NCI-H1694 (cell line): ENCODE results near the gene SLC39A1.

Experiments used
- DNase-seq: peaks from one replicate; lab custom pipeline; 2025; lab: John Stamatoyannopoulos, UW

The SLC39A1 gene

DNA sequence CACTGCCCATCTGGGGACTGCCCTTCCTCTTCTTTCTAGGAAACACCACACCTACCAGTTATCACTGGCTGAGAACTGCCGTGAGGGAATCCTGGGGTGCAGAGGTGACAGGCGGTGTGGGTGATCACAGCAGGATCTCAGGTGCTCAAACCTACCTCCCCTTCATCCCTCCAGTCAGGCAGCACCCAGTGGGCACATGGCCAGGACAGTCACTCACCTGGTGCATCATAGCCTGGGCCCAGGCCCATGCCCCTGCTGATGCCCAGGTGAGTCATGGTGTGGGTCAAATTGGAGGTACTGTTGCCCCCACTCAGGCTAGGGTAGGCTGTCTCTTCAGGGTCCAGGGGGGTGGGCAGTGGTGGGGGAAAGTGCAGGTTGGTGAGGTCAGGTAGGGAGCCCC, 11.5 kb downstream of the SLC39A1 start:
- DNase-seq: no peak

DNA sequence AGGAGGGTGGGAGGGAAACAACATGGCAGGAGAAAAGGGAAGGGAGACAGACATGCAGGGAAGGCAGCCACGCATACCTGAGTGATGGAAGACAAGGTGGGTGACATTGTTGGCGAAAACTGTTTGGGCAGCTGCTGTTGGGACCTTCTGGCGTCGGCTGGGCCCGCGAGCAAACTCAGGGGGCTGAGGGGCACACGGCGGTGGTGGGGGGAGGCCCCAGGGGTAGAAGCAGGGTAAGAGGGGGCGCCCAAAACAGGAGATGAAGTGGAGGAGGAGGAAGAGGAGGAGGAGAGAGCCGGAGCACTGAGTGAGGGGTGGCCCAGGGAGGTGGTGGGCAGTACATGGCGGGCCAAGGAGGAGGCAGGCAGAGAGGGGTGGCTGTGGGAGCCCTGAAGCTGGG, 12.2 kb downstream of the SLC39A1 start:
- no peak for DNase-seq

DNA sequence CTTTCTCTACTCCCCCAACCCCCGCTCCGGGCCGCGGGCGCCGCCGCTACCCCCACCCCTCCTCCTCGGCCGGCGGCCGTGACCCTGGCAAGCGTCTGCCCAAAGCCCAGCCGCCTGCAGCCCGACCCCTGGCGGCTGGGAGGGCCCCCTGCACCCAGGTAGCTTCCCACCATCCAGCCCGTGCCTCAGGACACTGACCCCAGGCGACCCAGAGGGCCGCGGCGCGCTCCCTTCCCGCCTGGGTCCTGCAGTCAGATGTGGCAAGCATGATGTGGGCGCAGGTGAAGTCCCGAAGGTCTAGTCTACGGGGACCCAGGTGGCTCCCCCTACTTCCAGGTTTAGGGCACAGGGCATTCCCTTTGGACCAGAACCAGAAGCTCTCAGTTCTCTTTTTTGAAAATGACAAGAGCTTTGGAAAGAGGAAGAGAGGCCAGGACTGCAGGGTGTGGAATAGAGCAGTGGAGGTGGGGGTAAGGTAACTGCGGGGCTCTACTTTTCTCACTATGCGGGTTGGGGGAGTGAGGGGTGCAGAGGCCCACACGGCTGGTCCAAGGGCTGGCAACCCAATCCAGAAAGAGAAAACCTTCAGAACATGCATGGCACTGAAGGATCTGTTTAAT, 16.6 kb downstream of the SLC39A1 start, which contains the start of gene DENND4B:
Gene DENND4B (minus strand): TSS at position 97 of the 620 bp plus-strand sequence. CDS start 2,344 bp downstream, outside the sequence.
- DNase-seq: peak; percentile 47

- peak; percentile 31 for DNase-seq
Observed at GRCh38 chr1:153945795-153946621, 17.3 kb downstream of the SLC39A1 start.

DNA sequence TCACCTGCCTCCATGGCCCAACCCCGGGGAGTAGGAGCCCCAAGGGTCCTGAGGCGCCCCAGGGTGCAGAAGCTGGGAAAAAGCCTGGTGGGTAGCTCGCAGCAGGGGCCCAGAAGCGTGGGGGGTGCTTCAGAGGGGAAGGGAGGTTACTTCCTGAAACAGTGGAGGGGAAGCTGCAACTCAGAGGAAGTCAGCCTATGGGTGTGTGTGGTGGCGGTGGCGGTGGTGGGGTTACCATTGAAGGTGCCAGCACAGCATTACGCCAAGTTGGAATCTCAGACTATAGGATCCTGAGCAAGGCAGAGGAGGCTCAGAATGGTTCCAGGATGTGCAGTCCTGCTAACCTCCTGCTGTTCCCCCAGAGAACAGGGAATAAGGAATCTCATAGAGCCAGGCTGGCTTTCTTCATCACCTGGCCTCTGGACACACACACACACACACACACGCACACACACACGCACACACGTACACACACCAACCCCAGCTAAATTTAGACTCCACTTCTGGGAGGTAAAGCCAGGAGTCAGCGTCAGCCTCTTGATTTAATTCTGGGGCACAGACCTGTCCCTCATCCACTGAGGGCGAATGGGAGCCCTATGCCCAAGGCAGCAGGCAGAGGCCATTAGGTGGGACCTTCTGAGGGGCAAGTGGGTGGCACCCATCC, 18.1 kb downstream of the SLC39A1 start:
- no peak for DNase-seq

DNA sequence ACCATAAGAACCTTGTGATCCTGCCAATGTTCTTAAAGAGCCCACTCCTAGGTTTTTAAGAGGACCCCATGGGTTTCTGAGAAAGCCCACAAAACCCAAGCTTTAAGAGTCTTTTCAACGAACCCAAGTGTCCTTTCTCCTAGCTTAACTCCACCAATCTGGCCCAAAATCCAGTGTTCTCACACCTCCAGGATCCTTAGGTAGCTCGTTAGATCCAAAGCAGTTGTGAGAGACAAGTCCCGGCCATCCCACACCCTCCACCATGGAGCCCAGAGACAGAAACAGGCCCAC, 18.6 kb downstream of the SLC39A1 start:
- DNase-seq: no peak

- no peak for DNase-seq
Observed at GRCh38 chr1:153944005-153944826, 19.1 kb downstream of the SLC39A1 start.

DNA sequence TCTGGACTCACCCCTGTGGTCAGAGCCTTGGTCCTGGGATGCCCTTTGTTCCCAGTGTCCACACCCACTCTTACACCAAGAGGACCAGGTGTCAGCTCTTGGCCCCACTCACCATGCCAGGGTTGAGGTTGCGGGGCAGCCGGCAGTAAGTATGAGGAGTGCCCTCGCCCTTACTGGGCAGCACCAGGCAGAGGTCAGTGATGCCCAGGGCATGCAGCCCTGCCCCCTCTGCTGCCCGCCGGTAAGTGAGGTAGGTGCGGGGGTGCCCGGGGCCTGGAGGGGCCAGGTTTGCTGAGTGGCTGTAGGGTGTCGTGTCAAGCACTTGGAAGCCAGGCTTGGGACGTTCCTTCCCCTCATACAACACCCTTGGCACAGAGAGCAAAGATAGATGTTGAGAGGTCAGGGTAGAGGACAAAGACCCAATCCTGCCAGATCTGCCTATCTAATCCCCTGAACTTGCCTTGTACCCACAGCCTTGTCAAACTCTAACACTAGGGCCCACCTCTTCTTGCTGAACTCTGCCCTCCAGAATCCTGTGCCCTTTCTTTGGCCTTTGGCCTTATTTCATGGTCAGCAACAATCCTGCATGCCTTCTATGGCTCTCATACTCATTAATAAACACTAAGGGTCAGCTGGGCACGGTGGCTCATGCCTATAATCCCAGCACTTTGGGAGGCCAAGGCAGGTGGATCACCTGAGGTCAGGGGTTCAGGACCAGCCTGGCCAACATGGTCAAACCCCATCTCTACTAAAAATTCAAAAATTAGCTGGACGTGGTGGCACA, 20.4 kb downstream of the SLC39A1 start:
- no peak for DNase-seq

DNA sequence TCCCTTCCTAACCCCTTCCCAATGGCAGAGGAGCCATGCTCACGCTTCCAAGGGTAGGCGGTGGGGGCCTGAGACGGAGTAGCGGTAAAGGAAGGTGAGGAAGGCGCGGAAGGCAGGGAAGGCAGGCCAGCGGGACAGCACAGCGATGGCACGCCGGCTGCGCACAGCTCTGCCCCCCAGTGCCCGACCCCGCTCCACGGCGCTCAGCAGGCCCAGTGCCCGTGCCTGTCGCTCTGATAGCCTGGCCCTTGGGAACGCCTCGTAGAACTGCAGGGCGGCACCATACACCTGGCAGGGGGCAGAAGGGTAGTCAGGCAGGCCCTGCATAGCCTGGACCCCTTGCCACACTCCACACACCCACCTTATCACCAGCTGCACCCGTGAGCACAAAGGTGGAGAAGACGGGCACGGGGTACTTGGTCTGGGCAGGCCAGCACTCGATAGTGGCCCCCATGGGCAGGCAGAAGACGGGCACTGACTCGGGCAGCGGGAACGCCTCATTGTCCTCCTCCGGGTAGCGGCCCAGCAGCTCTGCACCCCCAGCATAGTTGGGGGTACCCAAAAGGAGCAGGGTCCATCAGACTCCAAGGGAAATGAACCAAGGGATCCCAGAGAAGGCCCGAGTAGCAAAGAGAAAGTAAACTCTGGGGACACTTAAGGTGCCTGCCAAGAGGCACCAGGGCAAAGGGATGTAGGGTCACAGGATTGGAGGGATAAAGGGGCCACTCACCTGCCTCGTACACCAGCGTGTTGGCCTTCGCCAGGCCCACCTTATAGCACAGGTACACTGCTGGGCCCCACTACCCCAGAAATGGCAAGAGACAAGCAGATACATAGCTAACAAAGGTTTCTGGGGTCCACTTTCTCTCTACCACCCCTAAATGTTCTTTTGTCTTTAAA, 21.3 kb downstream of the SLC39A1 start:
- DNase-seq: no peak

DNA sequence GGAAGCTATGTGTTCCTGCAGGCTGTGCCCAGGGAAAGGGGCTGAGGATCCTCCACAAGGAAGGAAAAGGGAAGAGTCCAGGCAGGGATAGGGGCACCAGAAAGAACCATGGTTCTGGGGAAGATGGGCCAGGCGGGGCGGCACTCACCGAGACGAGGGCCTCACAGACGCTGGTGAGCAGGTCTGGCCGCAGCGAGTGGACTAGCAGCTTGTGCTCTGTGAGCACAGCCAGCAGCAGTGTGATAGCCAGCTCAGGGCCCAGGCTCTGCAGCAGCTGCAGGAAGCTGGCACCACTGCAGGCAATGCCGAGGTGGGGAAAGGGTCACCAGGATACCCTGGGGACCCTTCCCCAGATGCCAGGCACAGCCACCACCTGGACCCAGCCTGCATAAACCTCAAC, 22.6 kb downstream of the SLC39A1 start:
- DNase-seq: no peak

DNA sequence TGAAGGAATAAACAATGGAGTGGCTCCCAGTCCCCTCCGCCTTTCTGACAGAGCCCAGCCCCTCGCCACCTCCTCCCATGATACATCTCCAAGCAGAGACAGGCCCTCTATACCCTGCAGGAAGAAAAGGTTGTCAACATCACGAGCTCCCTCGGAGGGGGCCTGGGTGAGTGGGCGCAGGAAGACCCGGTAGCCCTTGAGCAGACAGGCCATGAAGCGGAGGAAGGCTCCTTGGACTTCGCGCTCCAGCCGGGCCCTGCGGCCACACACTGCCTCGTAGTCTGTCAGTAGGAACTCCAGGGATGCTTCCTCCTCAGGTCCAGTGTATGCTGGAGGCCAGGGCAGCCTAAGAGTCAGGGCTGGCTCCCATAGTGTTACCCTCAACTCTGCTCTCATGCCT, 23.9 kb downstream of the SLC39A1 start:
- no peak for DNase-seq

DNA sequence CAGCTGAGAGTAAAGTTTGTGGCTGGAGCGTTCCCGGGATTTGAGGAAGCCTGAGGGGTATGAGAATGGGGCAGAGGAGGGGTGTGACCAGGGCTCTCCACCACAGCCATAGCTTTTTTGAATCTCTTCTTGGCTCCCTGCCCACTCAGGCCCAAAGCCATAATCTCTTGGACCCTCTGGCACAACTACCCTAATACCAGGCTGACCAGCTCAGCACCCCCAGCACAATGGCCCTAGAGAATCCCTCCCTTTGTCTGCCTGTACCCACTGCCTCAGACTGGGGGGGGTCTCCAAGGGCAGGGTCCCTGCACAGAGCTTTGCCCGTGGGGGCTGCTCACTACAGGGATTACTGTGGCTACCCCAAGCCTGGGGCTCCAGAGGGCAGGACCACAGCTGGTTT, 24.3 kb downstream of the SLC39A1 start:
- no peak for DNase-seq

GRCh38 chr1:153937331-153937730, 26.0 kb downstream of the SLC39A1 start:
- no peak for DNase-seq

DNA sequence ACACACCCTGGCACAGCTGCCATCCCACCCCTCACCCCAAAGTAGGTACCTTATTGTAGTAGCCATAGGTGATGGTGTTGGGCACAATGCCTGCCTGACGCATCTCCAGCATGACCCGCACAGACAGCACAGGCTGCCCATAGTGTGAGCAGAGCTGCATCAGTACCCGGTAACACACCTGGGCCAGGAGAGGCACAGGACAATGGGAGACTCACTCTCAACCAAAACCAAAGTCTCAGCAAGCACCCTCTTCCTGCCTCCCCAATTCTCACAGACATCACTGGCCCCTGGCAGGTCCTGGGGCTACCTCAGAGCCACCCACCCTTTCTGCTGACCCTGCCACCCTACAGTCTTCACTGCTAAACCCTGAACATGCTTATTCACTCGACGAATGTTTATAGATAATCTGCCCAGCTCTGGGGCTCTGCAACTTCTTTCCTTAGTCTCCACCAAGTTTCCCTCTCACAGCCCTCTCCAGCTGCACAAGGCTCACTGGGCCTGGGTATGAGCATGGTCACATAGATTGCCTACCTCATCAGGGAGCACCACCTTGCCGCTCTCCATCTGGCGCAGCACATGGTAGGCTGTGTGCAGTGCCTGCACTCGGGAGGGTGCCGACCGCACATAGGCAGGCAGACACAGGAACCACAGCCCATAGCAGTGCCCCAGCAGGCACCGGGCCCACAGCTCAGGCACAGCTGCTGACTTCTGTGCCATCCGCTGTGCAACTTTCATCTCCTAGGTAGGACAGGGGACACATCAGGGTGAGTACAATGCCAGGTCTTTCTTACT, 27.1 kb downstream of the SLC39A1 start:
- peak; percentile 43 for DNase-seq

DNA sequence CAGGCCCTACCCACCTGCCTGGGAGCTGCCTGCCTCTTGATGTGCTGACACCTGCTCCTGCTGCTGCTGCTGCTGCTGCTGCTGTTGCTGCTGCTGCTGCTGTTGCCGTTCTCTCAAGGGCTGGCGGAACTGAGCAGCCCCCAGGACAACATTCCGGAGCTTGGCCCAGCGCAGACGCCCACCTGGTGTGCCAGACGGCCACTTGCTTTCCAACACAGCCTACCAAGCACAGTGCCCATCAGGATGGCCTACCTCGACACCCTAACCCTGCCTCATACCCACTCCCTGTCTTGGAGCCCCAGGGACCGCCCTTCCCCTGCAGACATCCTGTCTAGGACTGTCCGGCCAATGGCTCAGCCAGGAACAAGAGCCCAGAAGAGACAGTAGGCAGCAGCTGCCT, 28.6 kb downstream of the SLC39A1 start:
- no peak for DNase-seq

DNA sequence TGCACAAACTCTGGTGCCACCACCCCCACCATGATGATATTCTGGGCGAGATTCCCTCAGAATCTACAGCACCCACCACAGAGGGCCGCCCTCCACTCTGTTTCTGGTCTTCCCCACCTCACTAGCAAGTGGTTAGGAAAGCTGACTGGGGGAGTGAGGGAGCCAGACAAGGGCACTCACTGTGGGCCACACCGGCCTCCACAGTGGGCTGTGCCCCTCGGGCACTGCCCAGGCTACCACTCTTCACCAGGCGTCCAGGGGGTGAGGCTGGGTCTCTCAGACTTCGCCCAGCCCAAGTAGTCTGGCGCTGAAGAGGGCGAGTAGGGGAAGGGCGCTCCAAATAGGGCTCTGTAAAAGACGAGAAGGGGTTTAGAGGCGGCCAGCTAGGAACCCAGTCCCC, 29.4 kb downstream of the SLC39A1 start:
- no peak for DNase-seq

- DNase-seq: no peak
Observed at GRCh38 chr1:153933430-153933829, 29.9 kb downstream of the SLC39A1 start.

GRCh38 chr1:153932156-153933131, 30.9 kb downstream of the SLC39A1 start:
- no peak for DNase-seq
